Astrocyte of the spinal cord (primary cell): ENCODE data around the gene PIRT.

Source experiments
- DNase-seq: peaks from one replicate; pipeline ENCODE4 v3.0.0; 2011; ENCODE audit warnings: low read depth, low spot score
- H3K4me3 ChIP-seq: 2 replicates; pipeline ENCODE4 v1.5.1; 2011; ENCODE audit warnings: low read depth, mild to moderate bottlenecking, low read length, moderate library complexity
- CTCF ChIP-seq: IDR thresholded peaks from 2 replicates; pipeline ENCODE4 v1.5.1; 2012; ENCODE audit warnings: low read depth, mild to moderate bottlenecking, low read length, inconsistent platforms
- in situ Hi-C: cut with HindIII; loops from 2 replicates; pipeline ENCODE4 v1.10.0; 2017; ENCODE audit warnings: low sequenced_read_pairs

PIRT gene

GRCh38 chr17:10843811-10844210 lies 5.9 kb upstream of the PIRT start:
- in situ Hi-C loops: no loop called here
- DNase-seq: no peak
- TF ChIP-seq CTCF: no peak
- no peak overlapping the region for H3K4me3 ChIP-seq

DNA sequence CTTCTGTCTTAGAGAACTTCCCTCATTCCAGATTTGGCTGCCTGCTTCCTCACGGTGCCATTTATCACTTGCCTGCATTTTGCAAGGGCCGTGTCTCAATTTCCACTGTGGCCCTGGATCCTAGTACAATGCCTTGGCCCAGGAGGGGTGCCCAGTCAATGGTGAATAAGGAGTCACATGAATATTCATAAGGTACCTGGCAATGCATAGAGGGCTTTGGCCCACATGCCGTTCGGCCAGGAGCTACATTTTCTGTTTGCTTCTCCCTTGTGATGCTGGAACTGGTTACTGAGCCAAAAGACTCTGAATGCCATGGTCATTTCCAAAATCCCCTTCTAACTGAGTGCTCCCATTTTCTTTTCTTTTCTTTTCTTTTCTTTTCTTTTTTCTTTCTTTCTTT lies 4.8 kb upstream of the PIRT start:
- no peak overlapping the region for H3K4me3 ChIP-seq
- TF ChIP-seq CTCF: no peak
- in situ Hi-C loops: no loop called here
- no peak for DNase-seq

DNA sequence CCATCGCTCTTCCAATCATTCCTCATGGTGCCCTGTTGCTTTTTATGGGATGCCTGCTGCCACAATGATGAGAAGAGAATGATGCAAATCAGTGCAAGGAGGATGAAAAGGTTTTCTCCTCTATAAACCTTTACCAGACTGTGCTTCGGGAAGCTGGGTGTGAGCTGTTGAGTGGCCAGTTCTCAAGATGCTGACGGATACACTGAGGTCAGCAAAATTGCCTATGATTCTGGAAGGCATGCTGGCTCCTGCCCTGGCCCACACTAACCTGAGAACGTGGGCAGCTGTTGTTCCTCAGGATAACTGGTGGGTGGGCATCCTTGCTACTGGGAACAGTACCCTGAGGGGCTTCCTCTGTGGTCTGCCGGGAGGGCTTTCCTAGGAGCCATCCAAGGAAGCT lies 795 bp upstream of the PIRT start:
- no peak for DNase-seq
- H3K4me3 ChIP-seq: no peak overlapping the region
- no peak for TF ChIP-seq CTCF
- in situ Hi-C loops: no loop called here

DNA sequence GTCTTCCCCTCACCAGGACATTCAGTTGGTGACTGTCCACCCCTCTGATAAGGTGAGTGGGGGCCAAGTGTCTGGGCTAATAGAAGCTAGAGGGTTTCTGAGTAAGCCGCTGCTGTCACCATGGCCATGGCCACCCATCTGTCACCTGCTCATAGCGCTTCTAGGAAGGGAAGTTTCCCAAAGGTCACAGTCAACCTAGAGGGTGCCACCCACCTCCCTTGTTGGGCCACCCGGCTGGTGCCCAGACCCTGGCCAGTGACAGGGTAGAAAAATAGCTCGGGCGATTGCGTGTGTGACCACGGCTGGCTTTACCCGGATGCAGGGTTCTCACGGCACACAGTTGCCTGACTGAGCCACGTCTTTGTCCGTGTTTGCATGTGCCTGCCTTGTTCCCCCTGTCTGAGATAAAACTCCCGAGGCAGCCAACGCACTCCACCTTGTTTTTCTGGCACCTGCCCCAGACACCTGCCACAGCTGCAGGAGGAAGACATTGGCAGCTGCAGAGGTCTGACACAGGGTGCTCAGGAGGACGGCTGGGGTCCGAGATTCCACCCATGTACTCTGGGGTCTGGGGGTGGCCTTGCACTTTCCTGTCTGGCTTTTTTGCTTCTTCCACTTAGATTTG lies 809 bp downstream of the PIRT start:
- H3K4me3 ChIP-seq: no peak overlapping the region
- in situ Hi-C loops: no loop called here
- DNase-seq: no peak
- TF ChIP-seq CTCF: no peak

DNA sequence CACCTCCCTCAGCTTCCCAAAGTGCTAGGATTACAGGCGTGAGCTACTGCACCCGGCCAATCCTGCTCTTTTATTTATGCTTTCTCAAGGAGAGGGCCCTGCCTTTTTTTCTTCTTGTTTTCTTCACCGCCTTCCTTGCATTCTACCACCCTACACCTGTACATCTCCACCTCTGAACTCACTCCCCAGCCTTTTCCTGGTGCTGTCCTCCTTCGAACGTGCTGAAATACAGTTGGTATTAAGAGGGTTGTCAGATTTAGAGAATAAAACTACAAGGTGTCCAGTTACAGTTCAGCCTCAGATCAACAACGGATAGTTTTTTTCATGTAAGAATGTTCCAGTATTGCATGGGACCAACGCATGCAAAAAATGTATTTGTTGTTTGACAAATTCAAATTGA lies 1.7 kb downstream of the PIRT start:
- in situ Hi-C loops: no loop called here
- no peak for DNase-seq
- H3K4me3 ChIP-seq: no peak overlapping the region
- no peak for TF ChIP-seq CTCF

DNA sequence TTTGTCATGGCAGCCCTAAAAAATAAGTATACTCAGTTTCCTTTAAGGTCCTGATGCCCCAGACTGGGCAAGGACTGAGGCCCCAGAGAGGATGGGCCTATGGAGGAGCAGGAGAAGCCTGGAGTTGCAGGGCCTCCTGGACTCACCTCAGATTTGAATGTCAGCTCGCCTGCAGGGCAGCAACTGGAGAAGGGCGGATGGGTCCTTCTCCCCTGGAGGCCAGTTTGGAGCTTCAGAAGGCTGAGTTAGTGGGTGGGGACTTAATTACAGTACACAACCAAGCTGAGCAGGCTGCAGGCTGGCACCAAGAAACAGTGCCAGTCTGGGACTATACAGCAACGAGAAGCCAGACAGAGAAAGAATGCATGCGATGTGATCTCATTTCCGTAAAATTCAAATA lies 6.2 kb downstream of the PIRT start:
- no peak overlapping the region for H3K4me3 ChIP-seq
- in situ Hi-C loops: no loop called here
- DNase-seq: no peak
- no peak for TF ChIP-seq CTCF
